NB4 (cell line): ENCODE results near the gene SELPLG.

Source experiments
- POLR2A ChIP-seq: IDR thresholded peaks from 2 replicates; pipeline ENCODE4 v1.6.1; 2011; ENCODE audit warnings: mild to moderate bottlenecking; ENCODE audit not compliant: insufficient read length; ENCODE audit errors: extremely low read depth
- TF ChIP-seq, protein P1 (sequence below): IDR thresholded peaks from one replicate; pipeline ENCODE4 v1.5.1; 2012; ENCODE audit warnings: low read depth, low read length

DNA sequence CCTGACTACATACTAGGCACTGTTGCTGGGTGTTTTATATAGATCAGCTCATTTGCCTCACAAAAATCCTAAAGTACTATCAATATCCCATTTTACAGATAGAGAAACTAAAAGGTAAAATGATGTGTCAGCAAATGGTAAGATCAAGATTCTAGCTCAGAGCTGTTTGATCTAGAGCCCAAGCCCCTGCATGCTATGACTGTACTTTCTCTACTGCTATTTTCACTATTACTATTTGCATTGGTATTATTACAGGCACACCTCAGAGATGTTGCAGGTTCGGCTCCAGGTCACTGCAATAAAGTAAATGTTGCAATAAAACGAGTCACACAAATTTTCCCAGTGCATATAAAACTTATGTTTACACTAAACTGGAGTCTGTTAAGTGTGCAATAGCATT is 60.4 kb downstream of the SELPLG start:
- TF ChIP-seq, protein P1, sequence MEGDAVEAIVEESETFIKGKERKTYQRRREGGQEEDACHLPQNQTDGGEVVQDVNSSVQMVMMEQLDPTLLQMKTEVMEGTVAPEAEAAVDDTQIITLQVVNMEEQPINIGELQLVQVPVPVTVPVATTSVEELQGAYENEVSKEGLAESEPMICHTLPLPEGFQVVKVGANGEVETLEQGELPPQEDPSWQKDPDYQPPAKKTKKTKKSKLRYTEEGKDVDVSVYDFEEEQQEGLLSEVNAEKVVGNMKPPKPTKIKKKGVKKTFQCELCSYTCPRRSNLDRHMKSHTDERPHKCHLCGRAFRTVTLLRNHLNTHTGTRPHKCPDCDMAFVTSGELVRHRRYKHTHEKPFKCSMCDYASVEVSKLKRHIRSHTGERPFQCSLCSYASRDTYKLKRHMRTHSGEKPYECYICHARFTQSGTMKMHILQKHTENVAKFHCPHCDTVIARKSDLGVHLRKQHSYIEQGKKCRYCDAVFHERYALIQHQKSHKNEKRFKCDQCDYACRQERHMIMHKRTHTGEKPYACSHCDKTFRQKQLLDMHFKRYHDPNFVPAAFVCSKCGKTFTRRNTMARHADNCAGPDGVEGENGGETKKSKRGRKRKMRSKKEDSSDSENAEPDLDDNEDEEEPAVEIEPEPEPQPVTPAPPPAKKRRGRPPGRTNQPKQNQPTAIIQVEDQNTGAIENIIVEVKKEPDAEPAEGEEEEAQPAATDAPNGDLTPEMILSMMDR, result no peak
- TF ChIP-seq POLR2A, result no peak
